Kidney capillary endothelial cell (primary cell): ENCODE measurements around the gene MAZ.
"Not testable (repeated sequence)": the region's sequence is repeated elsewhere in the genome, so short reads cannot be mapped to it uniquely, and the experiment has no call there.

ENCODE experiments used
- DNase-seq: peaks from one replicate; pipeline ENCODE4 v3.0.0-alpha.2; 2018; ENCODE audit warnings: low spot score

Gene MAZ

GRCh38 chr16:29784901-29785500, 21.3 kb upstream of the MAZ start:
- DNase-seq, result peak; percentile 53

- not testable (repeated sequence) for DNase-seq
Measured at GRCh38 chr16:29787155-29787554, 19.2 kb upstream of the MAZ start.

DNA sequence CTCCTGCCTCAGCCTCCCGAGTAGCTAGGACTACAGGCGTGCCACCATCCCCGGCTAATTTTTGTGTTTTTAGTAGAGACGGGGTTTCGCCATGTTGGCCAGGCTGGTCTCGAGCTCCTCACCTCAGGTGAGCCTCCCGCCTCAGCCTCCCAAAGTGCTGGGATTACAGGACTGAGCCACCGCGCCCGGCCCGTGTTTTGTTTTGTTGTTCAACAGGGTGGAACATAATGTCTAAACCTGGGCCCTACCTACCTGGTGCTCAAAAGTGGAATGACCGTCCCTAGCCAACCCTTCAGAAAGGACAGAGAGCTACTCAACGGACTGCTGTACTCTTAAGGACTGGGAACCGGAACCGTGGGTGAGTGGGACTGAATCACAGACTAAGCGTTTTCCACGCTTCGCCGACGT, 16.6 kb upstream of the MAZ start:
- no peak for DNase-seq

DNA sequence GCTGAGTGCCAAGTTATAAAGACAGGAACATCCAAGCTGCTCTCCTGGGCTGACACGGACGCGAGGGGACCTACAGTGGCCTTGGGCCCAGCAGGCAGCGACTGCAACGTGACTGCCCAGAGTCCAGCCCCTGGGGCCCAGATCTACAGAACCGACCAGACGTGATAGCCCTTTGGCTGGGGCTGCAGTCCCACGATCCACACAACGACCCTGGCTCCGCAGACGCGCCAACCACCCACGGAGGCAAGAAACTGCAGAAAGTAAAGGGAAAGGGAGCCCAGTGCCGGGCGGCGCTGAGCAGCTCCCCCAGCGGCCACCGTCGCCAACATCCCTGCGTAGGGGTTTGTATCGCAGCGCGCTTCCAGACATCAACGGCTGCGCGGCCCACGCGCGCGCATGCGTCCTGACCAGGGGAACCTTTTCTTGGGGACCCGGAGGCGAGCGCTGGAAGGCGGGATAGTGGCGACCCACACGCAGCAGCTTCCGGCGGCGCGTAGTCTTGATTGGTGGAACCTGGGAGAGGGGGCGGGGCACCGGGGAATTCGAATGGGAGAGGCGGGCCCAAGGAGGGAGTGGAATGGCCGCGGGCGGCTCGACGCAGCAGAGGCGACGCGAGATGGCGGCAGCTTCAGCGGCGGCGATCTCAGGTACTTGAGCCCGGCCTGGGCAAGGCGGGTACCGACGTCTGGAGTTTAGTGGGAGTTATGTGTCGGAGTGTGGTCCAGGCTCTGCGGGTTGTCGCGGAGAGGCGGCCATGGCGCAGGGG, 16.0 kb upstream of the MAZ start, which contains the start of gene KIF22:
Gene KIF22 (plus strand): TSS at position 569 of the 766 bp plus-strand sequence. CDS start 9 bp downstream, at position 578.
- DNase-seq, result peak; percentile 99

DNA sequence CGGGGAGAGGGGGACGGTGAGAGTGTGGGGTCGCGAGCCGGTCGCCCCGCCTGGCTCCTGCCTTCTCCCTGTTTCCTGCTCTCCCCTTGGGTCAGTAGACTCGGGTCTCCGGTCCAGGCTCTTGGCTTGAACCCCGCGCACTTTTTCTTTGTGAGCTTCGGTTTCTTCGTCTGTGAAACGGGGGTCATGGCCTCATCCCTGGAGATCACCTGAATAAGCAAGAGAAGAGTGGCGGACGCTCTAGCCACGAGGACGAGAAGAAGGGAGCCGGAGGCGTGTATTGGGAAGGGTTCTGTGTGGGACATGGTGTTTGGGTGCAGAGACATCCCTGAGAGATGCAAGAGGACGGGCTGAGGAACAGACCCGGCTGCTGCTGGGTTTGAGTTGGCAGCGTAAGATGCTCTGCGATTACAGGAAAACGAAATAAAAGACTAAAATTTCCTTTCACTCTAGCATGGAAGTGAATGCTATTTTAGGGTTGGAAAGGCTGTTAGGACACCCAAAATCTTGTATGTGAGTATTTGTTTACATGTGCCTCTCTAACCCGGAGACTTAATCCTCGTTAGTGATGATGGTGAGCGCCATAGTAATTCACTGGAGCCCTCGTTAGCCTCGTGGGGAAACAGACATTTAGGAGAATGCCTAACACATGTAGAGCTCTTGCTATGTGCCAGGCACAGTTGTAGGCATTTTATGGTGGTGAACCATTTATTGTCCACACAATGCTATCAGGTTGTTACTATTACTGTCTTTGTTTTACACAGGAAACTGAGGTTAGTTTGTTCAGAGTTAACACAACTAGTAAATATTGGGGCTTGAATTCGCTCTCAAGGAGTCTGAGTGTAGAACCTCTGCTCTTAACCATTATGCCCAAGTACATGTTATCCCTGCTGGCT, 15.1 kb upstream of the MAZ start:
- no peak for DNase-seq

DNA sequence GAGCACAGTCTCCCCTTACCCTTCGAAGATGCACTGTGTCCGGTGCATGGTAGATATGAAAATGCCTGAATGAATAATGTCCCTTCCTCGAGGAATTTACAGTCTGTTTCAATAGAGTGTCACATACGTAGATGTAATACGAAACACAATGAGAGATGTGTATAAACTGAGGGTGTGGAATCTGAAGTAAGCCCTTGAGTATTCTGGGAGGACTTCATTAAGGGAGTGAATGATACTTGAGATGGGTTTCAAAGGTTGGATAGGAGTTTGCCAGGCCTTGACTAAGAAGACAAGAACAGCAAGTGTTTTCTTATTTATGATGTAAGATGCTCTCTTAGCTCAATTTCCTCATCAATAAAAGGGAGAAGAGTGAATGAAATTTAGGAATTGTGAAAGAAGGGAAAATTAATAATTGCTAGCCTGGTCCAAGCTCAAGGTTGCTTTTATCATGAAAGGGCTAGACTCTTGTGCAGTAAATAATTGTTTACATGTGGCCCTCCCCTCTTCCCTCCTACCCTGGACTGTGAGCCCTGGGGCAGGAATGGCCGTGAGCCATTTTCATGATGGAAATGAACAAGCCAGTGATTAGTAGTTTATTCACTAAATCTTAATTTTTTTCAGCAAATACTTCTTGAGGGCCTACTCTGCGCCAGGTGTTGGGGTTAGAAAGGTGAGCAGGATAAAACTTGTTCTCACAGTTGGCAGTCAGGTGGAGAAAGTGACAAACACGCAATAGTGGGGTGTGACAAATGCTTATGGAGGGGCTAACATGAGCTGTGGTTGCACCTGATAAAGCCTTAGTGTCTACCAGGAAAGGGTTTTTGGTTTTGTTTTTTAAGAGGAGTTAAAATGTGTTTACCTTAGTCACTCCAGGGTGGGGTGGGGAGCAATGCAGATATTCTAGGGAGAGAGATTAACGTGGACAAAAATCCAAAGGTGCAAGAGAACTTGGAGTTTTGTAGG, 14.2 kb upstream of the MAZ start:
- no peak for DNase-seq

DNA sequence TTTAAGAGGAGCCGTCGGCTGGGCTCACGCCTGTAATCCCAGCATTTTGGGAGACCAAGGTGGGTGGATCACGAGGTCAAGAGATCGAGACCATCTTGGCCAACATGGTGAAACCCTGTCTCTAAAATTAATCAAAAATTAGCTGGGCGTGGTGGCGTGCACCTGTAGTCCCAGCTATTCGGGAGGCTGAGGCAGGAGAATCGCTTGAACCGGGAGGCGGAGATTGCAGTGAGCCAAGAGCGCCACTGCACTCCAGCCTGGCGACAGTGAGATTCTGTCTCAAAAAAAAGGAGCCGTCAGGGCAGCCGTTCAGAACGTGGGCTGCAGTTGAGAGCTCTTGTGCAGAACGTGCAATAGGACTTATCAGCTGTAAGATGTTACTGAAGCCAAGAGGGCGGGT, 13.2 kb upstream of the MAZ start:
- DNase-seq, result not testable (repeated sequence)

GRCh38 chr16:29794231-29794710, 12.1 kb upstream of the MAZ start:
- DNase-seq, result no peak

GRCh38 chr16:29802416-29802935, 3.9 kb upstream of the MAZ start:
- no peak for DNase-seq

DNA sequence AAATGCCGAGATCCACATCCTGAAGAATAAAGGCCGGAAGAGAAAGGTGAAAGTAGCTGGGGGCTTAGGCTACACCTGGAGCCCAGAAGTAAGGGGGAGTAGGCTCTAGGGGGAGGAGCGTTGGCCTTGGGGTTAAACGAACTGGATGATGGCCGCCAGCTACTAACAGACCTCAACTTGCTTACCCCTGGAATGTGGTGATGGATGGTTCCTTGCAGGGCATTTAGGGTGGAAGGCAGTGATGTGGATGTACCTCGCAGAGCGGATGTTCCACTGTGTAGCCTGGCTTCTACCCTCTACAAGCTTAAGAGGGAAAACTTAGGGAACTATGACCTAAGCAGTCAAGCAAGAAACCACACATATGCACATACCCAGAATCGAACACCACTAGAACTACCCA, 2.3 kb upstream of the MAZ start:
- DNase-seq, result no peak

DNA sequence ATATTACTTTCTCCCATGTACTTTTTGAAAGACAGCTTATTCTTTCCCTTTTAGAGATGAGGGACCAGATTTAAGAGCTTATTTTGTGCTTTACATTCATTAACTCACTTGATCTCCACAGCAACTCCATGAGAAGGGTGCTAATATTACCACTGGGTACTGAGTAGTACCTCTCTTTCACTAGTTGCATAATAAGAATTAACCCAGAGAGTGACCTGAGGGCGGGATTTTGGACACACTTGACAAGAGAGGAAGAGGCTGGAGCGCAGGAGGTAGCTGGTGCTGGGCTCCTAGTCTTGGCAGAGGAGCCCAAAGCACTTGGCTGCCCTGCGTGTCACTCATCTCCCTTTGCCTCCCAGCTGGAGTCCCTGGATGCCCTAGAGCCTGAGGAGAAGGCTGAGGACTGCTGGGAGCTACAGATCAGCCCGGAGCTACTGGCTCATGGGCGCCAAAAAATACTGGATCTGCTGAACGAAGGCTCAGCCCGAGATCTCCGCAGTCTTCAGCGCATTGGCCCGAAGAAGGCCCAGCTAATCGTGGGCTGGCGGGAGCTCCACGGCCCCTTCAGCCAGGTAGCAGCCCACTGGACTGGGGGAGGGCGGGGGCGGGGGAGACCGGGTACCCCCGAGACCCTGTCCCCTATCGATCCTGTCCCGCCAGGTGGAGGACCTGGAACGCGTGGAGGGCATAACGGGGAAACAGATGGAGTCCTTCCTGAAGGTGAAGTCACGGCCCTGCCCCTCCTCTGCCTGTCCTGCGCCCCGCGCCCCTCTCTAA, 1.7 kb upstream of the MAZ start:
- DNase-seq, result no peak

DNA sequence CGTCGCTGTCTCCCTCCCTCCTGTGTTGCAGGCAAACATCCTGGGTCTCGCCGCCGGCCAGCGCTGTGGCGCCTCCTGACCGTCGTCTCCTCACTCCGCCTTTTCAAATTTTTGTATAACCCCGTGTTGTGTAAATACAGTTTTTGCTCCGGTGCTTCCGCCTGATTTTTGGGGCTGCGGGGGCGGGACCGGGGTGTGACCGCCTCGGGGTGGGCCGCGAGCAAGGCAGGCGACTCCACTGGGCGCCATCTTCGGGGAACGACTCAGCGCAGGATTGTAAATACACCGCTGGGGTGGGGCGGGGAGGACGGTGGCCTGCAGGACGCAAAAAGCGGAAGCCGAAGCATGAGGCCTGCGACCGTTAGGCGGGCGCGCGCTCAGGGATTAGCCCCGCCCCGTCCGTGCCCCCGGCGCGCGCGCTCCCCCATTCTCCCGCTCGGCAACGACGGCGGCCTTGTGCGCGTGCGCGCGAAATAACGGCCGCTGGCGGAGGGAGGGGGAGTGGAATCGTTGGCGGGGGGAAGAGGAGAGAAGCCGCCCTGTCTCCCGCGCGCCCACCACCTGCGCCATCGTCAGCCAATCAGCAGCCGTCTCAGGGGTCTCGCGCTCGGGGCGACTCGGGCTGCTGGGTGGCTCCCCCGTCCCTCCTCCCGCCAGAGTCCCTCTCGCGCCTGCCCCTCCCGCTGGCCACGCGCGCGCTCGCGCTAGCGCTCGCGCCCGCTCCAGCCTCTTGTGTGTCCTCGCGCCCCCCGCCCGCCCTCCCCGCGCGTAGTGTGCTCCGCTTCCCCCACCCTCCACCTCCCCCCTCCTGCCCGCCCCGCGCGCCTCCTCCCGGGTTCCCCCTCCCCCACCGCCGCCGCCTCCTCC, 864 bp upstream of the MAZ start:
- peak; percentile 93 for DNase-seq

DNA sequence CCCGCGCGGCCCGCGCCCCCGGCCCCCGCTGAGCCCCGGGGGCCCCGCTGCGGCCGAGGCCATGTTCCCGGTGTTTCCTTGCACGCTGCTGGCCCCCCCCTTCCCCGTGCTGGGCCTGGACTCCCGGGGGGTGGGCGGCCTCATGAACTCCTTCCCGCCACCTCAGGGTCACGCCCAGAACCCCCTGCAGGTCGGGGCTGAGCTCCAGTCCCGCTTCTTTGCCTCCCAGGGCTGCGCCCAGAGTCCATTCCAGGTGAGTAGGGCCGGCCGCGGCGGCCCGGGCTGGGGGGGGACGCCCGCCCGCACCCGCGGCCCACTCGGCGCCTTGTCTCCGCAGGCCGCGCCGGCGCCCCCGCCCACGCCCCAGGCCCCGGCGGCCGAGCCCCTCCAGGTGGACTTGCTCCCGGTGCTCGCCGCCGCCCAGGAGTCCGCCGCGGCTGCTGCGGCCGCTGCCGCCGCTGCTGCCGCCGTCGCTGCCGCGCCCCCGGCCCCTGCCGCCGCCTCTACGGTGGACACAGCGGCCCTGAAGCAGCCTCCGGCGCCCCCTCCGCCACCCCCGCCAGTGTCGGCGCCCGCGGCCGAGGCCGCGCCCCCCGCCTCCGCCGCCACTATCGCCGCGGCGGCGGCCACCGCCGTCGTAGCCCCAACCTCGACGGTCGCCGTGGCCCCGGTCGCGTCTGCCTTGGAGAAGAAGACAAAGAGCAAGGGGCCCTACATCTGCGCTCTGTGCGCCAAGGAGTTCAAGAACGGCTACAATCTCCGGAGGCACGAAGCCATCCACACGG, 504 bp downstream of the MAZ start:
- DNase-seq, result no peak

DNA sequence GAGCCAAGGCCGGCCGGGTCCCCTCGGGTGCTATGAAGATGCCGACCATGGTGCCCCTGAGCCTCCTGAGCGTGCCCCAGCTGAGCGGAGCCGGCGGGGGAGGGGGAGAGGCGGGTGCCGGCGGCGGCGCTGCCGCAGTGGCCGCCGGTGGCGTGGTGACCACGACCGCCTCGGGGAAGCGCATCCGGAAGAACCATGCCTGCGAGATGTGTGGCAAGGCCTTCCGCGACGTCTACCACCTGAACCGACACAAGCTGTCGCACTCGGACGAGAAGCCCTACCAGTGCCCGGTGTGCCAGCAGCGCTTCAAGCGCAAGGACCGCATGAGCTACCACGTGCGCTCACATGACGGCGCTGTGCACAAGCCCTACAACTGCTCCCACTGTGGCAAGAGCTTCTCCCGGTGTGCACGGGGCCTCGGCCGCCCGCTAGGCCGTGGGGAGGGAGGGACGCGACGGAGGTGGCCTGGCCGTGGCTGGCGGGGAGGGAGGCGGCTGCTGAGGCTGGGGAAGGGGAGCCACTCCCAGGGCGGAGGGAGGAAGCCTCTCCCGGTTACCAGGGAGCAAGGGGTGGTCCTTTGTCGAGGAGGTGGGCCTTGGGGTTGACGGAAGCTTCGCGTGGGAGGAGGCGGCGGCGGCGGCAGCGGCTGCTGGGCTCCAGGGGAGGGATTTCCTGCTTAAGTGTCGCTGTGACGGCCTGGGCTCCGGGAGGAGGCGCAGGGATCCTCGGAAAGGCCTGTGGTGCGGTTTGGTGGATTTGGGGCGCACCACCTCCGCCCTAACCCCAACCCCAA, 1.3 kb downstream of the MAZ start:
- peak; percentile 87 for DNase-seq

DNA sequence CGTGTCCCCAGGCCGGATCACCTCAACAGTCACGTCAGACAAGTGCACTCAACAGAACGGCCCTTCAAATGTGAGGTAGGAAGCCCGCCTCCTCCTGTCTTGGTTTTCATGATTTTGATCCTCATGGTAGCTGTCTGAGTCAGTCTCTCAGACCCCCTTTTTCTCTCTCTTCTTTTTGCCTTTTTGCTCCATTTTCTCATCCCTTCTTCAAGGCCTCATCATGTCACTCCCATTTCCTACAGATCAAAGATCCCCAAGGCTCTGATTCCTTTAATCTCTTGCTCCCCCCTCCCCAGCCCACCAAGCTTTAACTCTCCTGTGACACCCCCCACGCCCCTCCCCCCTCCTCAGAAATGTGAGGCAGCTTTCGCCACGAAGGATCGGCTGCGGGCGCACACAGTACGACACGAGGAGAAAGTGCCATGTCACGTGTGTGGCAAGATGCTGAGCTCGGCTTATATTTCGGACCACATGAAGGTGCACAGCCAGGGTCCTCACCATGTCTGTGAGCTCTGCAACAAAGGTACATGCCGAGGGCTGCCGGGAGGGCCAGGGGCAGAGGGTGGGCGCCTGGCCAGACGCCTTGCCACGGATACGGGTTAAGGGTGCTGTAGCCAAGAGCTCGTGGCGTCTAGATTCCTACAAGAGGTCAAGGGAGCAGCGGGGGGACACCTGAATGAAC, 2.0 kb downstream of the MAZ start:
- no peak for DNase-seq

DNA sequence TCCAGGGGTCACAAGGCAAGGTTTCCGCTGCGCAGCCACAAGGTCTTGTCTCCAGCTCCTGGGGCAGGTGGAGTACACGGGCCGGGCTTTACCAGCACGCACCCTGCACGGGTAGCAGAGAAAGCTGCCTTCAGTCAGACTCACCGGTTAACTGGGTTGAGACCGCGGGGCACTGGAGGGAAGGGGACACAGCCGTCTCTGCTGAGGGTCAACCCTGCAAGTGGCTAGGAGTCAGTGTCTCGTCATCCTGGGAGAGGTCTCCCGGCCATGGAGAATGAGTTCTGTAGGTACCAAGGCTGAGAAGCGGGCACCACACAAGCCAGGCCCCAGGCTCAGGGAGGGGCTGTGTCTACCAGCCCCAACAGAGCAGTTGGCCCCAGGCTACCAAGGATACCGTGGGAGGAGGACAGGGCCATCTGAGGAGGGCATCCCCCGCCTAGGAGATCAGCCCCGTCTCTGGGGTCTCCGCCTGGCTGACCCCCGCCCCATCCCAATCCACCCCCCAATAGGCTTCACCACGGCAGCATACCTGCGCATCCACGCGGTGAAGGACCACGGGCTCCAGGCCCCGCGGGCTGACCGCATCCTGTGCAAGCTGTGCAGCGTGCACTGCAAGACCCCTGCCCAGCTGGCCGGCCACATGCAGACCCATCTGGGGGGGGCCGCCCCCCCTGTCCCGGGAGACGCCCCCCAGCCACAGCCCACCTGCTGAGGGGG, 2.9 kb downstream of the MAZ start:
- no peak for DNase-seq
